NCI-H1930 (cell line): ENCODE results near the gene ZSCAN2.
"Not testable (repeated sequence)": the region's sequence is repeated elsewhere in the genome, so short reads cannot be mapped to it uniquely, and the experiment has no call there.

Experiments
- DNase-seq, 2 experiments: peaks; one replicate each; lab custom pipeline; 2025; lab: John Stamatoyannopoulos, UW

The ZSCAN2 gene

GRCh38 chr15:84641871-84642270 lies 41.1 kb downstream of the ZSCAN2 start:
- not testable (repeated sequence) for DNase-seq

- DNase-seq, result not testable (repeated sequence)
Observed at GRCh38 chr15:84642640-84643039, 41.8 kb downstream of the ZSCAN2 start.

GRCh38 chr15:84643838-84644237 lies 43.0 kb downstream of the ZSCAN2 start:
- DNase-seq, result no peak

GRCh38 chr15:84645496-84645895 lies 44.7 kb downstream of the ZSCAN2 start:
- DNase-seq, result no peak

GRCh38 chr15:84645997-84646396 lies 45.2 kb downstream of the ZSCAN2 start:
- DNase-seq, result no peak

- no peak for DNase-seq
Observed at GRCh38 chr15:84647726-84648125, 46.9 kb downstream of the ZSCAN2 start.

- DNase-seq, result no peak
Observed at GRCh38 chr15:84648539-84648938, 47.7 kb downstream of the ZSCAN2 start.

GRCh38 chr15:84649706-84650105 lies 48.9 kb downstream of the ZSCAN2 start:
- no peak for DNase-seq

- DNase-seq, result no peak
Observed at GRCh38 chr15:84653584-84653909, 52.7 kb downstream of the ZSCAN2 start.

GRCh38 chr15:84653910-84654688 lies 53.3 kb downstream of the ZSCAN2 start, which contains the start of gene WDR73:
Gene WDR73, minus strand, starts transcription at chr15:84654283. Its CDS starts 9 bp downstream, at chr15:84654274.
- peak; percentile 65 to 86 for DNase-seq

GRCh38 chr15:84654689-84655453 lies 54.1 kb downstream of the ZSCAN2 start:
- DNase-seq, result peak; percentile 8 to 28

GRCh38 chr15:84656972-84657371 lies 56.2 kb downstream of the ZSCAN2 start:
- DNase-seq, result no peak

- no peak for DNase-seq
Observed at GRCh38 chr15:84657748-84658079, 56.9 kb downstream of the ZSCAN2 start.

GRCh38 chr15:84658080-84658787 lies 57.4 kb downstream of the ZSCAN2 start, which contains the start of gene NMB:
Gene NMB, minus strand, starts transcription at chr15:84658199. Its CDS starts 47 bp downstream, at chr15:84658152.
- peak; percentile 65 to 68 for DNase-seq

GRCh38 chr15:84658788-84659411 lies 58.1 kb downstream of the ZSCAN2 start:
- no peak for DNase-seq

GRCh38 chr15:84659904-84660781 lies 59.3 kb downstream of the ZSCAN2 start:
- no peak for DNase-seq

- no peak for DNase-seq
Observed at GRCh38 chr15:84661001-84661400, 60.2 kb downstream of the ZSCAN2 start.

- no peak for DNase-seq
Observed at GRCh38 chr15:84666373-84666772, 65.6 kb downstream of the ZSCAN2 start.

- no peak for DNase-seq
Observed at GRCh38 chr15:84668221-84668982, 67.6 kb downstream of the ZSCAN2 start.

GRCh38 chr15:84669726-84670125 lies 68.9 kb downstream of the ZSCAN2 start:
- no peak for DNase-seq
